Glomerular visceral epithelial cell (primary cell): ENCODE measurements around the gene POLR2H.
"Not testable (repeated sequence)": the region's sequence is repeated elsewhere in the genome, so short reads cannot be mapped to it uniquely, and the experiment has no call there.

Experiments used
- DNase-seq: peaks from one replicate; pipeline ENCODE4 v3.0.0-alpha.2; 2016; ENCODE audit errors: extremely low spot score

Gene POLR2H

DNA sequence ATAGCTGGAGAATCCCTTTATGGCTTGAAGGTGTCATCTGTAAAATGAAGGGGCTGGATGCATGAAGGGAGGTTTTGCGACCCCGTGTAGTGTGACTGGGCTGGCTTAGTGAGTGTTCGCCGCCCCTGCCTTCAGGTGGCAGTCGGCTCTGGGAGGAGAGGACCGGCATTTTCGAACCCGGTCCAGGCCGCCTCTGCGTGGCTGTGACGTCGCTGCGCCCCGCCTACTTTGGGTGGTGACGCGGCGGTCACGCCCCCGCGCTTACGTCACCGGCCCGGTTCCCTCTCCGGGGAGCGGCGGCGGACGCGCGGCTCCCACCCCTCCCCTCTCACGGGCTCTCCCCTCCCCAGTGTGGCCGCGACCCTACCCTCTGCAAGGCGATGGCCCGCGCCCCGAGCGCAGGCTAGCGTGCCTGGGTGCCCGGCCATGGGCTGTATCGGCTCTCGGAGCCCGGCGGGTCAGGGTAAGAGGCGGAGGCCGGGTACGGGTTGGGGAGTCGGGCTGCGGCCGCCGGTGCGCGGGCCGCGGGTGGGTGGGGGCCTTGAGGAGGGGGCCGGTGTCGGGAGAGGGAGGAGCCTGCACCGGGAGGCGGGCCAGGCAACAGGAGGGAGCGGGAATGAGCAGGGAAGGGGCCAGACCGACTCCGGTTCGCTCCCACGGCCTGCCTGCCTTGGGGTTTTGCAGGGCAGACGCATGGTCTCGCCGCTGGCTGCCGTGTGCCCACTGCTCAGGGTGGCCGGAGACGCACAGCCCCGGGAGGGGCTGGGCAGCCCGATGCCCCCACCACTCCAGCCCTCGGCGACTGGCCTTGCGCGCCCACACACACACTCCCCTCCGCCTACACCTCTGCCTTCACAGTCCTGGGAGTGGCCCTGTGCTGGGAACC, 25.6 kb upstream of the POLR2H start:
- peak; percentile 67 for DNase-seq

GRCh38 chr3:184336547-184337398, 24.7 kb upstream of the POLR2H start:
- DNase-seq: peak; percentile 26

DNA sequence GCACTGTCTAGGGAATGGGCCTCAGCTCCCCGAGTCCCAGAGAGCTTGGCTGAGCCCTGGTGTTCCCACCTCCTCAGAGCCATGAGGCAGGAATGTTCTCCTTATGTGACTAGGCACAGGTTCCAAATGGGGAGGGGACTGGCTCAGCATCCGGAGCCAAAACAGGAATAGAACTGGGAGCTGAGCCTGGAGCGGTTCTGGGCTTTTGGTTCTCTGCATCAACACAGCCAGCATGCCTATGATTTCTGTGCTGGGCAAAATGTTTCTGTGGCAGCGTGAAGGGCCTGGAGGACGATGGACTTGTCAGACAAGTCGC, 24.2 kb upstream of the POLR2H start, which contains the start of gene FAM131A:
Gene FAM131A (plus strand): TSS at position 202 of the 316 bp plus-strand sequence. CDS start 31 bp downstream, at position 233.
- DNase-seq: no peak

DNA sequence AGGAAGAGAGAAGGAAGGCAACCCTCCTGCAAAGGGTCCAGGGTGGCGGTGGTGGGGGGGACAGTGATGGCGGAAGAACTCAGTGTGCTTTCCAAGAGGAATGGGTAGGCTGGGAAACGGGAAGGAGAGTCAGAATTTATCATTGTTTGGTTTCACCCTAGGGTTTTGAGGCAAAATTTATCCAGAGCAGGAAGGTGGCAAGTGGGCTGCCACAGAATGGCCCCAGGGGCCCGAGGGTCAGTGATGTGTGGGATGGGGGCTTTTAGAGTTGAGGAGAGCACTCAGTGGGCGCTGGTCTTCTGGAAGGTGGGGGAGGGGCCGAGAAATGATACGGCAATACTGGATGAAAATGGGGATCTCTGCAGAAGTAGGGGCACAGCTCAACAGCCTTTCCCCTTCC, 23.5 kb upstream of the POLR2H start:
- DNase-seq: no peak

DNA sequence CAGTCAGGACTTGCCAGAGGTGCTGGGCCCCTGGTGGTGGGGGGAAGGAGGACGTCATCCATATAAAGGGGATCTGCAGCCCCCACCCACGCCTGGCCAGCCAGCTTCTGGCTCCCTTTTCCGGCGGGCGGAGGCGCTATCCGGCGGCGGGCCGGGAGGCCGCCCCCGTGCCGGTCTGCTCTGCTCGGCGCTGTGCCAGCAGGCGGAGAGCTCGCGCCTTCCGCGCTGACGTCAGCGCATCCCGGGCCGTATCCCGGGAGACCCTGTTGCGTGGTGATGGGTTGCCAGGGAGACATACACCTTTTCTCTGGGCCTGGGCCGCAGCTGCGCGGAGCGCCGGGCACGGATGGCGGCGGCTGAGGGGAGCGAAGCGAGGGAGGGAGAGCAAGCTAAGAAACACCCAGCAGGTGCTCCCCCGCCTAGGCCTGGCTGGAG, 23.0 kb upstream of the POLR2H start:
- no peak for DNase-seq

GRCh38 chr3:184339001-184339400, 22.5 kb upstream of the POLR2H start:
- DNase-seq: no peak

GRCh38 chr3:184339451-184340135, 21.9 kb upstream of the POLR2H start:
- not testable (repeated sequence) for DNase-seq

DNA sequence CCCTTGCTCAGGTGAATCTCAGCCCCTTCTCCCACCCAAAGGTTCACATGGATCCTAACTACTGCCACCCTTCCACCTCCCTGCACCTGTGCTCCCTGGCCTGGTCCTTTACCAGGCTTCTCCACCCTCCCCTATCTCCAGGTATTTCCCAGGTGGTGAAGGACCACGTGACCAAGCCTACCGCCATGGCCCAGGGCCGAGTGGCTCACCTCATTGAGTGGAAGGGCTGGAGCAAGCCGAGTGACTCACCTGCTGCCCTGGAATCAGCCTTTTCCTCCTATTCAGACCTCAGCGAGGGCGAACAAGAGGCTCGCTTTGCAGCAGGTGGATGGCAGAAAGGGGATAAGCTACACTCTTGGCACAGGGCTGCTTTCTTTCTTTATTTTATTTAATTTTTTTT, 19.6 kb upstream of the POLR2H start:
- DNase-seq: no peak

DNA sequence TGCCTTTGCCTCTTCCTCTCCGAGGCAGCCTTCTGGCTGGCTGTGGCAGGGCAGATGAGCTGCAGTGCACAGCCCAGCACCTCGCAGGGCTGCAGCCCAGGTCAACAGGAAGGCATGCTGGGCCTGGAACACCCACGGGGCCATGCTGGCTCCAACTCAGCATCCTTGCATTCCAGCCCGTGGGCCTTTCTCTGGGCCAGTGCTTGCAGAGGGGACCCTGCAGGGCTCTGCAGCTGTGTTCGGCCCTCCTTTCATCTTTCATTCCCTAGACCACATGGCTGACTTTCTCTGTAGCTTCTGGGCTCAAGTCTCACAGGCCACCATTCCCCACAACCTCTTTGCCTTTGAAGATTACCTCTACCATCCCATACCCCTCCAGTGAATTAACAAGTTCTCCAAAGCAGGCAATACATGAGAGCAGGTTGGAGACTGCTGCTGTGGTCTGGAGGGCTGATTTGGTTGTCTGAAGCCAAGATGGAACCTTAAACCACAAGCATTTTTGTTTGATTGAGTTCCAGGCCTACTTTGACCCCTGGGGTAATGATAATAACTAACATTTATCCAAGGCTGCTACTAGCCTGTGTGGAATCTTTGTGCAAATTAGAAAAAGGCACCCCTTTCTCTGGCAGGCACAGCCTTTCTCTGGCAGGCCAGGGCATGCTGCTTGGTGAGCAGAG, 18.2 kb upstream of the POLR2H start:
- no peak for DNase-seq

DNA sequence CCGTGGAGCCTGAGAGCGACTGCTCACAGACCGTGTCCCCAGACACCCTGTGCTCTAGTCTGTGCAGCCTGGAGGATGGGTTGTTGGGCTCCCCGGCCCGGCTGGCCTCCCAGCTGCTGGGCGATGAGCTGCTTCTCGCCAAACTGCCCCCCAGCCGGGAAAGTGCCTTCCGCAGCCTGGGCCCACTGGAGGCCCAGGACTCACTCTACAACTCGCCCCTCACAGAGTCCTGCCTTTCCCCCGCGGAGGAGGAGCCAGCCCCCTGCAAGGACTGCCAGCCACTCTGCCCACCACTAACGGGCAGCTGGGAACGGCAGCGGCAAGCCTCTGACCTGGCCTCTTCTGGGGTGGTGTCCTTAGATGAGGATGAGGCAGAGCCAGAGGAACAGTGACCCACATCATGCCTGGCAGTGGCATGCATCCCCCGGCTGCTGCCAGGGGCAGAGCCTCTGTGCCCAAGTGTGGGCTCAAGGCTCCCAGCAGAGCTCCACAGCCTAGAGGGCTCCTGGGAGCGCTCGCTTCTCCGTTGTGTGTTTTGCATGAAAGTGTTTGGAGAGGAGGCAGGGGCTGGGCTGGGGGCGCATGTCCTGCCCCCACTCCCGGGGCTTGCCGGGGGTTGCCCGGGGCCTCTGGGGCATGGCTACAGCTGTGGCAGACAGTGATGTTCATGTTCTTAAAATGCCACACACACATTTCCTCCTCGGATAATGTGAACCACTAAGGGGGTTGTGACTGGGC, 16.8 kb upstream of the POLR2H start:
- DNase-seq: no peak

- peak; percentile 85 for DNase-seq
Measured at GRCh38 chr3:184345317-184346144, 16.0 kb upstream of the POLR2H start.

DNA sequence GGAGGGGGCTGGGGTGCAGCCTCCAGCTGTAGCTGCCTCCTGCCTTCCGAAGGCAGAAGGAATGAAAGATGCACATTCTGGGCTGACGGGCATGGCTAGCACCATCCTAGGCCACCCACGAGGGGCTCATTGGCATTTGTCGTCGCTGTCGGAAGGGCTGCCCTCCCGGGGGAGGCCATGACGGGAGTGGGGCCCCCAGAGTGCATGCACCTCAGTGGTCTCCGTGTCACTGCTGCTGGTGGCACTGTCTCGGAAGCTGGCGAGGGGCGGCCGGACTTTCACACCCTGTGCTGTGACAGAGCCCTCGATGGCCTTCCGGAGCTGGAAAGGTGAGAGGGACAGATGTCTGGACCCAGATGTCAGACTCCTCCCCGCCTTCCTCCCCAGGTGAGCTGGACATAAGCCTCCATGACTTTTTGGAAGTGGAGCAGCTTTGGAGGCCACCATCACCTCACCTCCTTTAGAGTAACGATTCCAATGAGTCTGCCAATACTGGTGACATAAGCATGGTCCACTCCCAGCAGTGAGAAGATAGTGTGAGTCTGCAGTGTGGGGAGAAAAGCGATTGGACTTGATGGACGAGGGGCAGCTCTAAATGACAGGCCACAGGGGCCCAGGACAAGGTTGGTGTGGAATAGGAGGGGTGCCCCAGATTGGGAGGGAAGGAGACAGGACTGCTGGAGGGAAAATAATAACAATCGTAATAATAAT, 14.9 kb upstream of the POLR2H start:
- no peak for DNase-seq

DNA sequence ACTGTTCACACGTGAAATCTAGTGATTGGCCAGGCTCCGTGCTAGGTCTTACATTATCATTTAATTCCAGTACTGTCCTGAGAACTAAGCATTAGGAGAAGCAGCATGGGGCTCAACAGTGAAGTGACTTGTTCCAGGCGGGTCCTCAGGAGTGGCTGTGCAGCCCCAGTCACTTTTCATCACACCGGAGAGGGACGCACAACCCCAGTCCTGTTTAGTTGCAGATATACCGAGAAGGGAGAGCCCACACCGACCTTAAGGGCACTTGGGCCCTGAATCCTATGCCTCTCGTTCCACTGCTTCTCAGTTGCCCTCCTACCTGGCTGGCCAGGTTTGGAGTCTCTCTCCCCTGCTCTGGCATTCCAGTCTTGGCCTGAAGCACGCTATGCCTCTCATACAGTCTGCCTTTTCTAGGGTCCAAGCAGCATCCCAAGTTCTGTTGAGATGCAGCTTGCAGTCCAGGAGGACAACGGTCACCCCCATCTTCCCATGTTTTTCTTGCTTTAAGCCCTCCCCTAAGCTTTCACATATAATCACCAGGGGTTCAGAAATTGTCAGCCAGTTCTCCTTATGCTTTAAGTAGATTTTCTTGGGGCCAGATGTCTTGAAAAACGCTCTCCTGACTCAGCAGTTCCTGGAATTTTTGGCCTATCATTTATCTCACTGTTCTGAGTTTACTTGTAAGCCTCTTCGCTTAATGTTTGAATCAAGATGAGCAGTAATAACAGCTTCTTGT, 14.0 kb upstream of the POLR2H start:
- DNase-seq: no peak

GRCh38 chr3:184348057-184348382, 13.5 kb upstream of the POLR2H start:
- DNase-seq: no peak

DNA sequence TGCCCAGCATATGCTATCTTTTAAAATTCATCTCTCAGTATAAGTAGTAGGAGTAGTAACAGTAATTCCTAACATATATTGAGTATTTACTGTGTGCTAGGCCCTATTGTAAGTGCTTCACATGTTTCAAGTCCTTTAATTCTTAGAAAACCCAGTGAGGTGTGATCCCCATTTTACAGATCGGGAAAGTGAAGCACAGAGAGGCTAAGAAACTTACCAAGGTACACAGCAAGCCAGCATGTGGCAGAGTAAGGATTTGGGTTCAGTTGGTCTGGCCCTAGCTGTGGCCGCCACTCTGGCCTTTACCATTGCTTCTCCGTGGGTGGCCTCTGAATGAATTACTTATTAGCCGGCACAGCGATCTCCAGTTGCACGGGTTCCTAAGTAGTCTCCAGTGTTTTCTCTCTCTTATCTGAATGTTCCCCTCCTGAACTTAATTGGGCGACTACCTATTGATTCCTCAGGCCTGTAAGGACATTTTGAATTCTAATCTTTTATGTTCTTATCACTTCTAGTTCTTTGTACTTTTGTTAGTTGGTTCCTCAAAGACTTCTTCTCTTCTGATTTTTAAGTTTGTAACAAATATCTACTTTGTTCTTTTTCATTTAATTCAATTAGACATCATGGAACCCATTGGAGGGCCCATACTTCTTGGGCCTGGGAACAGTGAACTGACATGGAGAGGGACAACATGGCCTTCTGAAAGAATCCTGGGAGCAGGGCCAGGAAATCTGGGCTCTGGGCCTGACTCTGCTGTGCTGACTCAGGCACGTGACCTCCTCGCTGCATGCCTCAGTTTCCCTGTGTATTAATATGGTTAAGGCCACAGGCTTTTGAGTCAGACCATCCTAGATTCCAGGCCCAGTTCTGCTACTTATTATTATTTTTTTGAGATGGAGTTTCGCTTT, 11.7 kb upstream of the POLR2H start:
- DNase-seq: no peak

DNA sequence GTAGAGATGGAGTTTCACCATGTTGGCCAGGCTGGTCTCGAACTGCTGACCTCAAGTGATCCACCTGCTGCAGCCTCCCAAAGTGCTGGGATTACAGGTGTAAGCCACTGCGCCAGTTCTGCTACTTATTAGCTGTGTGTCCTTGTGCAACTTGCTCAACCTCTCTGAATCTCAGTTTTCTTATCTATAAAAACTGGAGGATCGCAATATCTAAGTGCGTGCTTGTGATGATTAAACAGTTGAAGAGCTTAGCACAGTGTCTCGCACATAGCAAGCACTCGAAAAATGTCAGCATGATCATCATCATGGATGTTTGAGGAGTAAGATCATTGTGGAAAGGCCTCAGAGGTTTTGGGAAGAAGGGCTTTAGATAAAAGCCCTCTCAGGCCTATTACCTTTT, 10.9 kb upstream of the POLR2H start:
- DNase-seq: no peak

DNA sequence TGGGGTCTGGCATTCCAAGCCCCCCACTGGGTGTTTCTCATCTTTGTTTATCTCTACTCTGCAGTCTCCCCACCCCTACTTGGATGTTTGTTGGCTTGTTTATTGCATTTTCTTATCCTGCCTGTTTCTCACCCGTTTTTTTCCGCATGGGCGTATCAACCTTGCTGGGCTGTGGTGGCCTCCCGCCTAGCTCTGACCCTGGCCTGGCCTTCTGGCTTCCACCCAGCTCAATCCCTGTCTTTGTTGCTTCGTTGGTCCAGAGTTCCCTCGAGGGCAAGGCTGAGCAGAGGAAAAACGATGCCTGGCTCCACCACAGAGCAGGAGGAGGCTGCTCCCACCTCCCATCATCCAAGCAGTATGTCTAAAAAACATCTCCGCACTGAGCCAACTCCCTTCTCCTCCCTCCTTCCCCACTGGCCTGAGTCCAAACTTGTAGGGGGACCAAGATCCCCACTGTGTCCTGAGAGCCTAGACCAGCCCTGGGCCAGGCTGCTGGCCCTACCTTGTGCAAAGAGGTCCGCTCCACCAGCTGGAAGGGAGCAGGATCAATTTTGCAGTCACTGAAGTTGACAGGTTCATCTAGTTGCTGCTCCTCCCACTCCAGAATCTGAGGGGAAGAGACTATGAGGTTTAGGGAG, 9.9 kb upstream of the POLR2H start:
- no peak for DNase-seq
